ENCODE data around the gene PRCD.

PRCD gene

DNA sequence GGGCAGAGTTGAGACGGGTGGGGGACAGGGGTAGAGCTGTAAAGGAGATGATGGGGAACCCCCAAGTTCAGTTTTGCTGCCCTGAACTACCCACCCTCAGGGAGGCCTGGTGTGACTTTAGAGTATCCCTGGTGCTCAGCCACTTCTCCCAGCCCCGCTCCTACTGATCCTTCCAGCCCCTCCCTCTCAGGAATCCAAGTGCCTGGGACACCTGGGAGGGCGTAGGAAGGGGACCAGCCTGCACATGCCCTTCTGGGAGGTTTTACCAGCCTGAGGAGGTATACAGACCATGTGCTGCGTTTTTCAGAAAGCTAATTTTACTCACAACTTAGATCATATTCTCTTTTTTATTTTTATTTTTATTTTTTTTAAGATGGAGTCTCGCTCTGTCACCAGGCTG lies 41.7 kb downstream of the PRCD start:
- no peak for DNase-seq (ENCODE audit: low read depth)
- TF ChIP-seq, protein P1, sequence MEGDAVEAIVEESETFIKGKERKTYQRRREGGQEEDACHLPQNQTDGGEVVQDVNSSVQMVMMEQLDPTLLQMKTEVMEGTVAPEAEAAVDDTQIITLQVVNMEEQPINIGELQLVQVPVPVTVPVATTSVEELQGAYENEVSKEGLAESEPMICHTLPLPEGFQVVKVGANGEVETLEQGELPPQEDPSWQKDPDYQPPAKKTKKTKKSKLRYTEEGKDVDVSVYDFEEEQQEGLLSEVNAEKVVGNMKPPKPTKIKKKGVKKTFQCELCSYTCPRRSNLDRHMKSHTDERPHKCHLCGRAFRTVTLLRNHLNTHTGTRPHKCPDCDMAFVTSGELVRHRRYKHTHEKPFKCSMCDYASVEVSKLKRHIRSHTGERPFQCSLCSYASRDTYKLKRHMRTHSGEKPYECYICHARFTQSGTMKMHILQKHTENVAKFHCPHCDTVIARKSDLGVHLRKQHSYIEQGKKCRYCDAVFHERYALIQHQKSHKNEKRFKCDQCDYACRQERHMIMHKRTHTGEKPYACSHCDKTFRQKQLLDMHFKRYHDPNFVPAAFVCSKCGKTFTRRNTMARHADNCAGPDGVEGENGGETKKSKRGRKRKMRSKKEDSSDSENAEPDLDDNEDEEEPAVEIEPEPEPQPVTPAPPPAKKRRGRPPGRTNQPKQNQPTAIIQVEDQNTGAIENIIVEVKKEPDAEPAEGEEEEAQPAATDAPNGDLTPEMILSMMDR (conservative IDR thresholded peaks at IDR 0.05; ENCODE audit: low read depth, low read length), result no peak
- no peak overlapping the region for H3K4me3 ChIP-seq (ENCODE audit: low read length)

DNA sequence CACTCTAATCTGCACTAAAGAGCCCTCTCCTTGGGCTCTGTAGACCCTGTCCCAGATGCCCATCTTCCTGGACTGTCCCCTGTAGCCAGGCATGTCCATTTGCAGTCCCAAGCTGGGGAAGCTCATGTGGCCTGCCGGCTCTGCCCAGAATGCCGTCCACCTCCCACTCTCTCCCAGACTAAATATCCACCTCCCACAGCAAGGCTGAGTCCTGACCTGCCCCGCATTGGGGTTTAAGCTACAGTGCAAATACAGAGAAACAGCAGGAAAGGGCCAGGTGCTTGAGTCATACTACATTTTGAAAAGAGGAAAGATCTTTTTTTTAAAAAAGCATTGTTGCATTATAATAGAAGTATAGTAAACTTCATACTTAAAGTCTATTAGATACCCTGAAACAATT lies 42.8 kb downstream of the PRCD start:
- DNase-seq (ENCODE audit: low read depth), result no peak
- TF ChIP-seq, protein P1 (conservative IDR thresholded peaks at IDR 0.05; ENCODE audit: low read depth, low read length), result no peak
- H3K4me3 ChIP-seq (ENCODE audit: low read length), result no peak overlapping the region

DNA sequence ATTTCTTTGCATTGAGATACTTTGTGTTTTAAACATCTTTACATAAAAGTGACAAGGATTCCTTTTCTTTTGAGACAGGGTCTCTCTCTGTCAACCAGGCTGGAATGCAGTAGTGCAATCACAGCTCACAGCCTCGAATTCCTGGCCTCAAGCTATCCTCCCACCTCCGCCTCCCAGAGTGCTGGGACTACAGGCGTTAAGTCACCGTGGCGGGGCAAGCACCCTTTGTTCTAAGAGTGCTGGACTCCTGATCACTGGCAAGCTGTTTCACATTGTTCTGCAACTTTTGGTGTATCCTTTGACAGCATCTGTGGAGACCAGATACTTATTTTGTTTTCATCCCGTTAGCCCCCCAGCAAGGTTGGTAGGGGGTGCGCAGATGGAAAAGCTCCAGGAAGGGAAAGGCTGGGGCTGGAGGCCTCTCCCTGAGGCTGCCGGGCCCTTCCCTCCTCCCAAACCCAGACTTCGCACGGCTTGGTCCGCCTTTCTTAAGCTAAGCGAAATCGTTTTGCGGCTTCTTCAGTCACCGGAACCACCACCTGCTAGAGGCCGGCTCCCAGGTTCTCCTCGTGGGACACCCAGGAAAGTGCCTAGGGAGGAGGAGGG lies 44.7 kb downstream of the PRCD start:
- peak overlapping the region; percentile 49 for H3K4me3 ChIP-seq (ENCODE audit: low read length)
- no peak for DNase-seq (ENCODE audit: low read depth)
- TF ChIP-seq, protein P1 (conservative IDR thresholded peaks at IDR 0.05; ENCODE audit: low read depth, low read length), result no peak

DNA sequence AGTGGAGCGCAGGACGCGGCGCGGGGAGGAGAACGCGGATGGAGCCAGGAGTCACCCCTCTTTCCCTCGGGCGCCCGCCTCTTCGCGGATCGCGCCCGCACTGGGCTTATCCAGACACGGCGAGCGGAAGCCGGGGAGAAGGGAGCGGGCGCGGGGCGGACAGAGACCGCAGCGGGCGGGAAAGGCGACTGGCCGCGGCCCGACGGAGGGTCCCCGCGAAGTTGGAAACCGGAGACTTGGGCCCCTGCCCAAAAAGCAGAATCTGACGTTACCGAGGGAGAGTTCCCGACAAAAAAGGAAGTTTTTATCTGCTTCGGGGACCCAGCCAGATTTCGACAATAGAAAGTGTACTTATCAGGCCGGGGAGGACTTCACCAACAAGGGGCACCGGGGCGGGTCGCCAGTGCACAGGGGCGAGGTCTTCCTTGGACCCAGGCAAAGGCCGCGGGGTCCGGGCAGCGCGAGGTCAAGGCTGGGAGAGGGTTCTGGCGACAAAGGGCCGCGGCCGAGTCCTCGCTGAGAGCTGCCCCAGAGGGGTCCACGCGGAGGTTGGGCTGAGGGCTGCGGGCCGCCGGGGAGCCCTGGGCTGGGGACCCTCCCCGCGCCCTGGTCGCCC lies 45.3 kb downstream of the PRCD start:
- H3K4me3 ChIP-seq (ENCODE audit: low read length), result peak overlapping the region; percentile 49
- no peak for DNase-seq (ENCODE audit: low read depth)
- TF ChIP-seq, protein P1 (conservative IDR thresholded peaks at IDR 0.05; ENCODE audit: low read depth, low read length), result no peak

DNA sequence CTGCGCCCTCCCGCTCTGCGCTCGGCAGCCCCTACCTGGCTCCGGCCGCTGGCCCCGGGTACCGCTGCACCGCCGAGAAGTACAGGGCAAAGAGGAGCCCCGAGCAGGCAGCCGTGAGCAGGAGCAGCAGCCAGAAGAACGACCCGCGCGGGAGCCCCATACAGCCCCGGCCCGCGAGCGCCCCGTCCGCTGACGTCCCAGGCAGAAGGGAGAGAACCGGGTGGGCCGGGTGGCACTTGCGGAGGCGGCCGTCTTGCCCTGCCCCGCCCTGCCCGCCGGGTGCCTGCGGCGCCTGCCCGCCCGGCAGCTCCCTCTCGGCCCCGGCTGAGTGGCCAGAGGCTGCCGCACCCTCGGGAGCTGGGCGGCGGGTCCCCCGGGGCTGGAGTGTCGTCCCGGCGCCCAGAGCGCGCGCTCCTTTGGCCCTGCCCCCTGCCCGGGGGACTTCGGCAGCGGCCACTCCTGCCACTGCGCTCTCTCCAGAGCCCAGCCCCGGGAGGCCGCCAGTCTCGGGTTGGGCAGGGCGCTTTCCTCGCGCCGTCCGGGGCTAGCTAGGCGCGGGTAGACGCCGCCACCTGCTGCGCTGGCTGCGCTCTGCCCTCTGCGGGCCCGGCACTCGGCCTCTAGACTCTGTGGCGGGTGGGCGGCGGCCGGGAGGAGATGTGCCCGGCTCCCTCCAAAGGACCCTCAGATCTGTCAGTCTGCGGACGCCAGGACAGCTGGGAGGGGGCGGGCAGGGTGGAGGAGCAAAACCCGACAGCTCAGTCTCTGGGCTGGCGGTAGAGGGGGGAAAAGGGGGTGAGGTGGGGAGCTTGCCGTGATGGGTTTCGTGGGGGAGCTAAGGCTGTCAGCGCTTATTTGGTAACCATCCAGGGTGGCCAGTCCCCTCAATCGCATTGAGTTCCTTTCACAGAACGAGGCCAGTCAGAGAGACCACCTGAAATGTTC lies 46.1 kb downstream of the PRCD start, which contains the start of gene ST6GALNAC2:
Gene ST6GALNAC2 (minus strand): TSS at position 212 of the 945 bp plus-strand sequence. CDS start 52 bp downstream, at position 160.
- TF ChIP-seq, protein P1 (conservative IDR thresholded peaks at IDR 0.05; ENCODE audit: low read depth, low read length), result peak; percentile 38
- no peak for DNase-seq (ENCODE audit: low read depth)
- H3K4me3 ChIP-seq (ENCODE audit: low read length), result peak within 1 kb of the TSS; percentile 49

DNA sequence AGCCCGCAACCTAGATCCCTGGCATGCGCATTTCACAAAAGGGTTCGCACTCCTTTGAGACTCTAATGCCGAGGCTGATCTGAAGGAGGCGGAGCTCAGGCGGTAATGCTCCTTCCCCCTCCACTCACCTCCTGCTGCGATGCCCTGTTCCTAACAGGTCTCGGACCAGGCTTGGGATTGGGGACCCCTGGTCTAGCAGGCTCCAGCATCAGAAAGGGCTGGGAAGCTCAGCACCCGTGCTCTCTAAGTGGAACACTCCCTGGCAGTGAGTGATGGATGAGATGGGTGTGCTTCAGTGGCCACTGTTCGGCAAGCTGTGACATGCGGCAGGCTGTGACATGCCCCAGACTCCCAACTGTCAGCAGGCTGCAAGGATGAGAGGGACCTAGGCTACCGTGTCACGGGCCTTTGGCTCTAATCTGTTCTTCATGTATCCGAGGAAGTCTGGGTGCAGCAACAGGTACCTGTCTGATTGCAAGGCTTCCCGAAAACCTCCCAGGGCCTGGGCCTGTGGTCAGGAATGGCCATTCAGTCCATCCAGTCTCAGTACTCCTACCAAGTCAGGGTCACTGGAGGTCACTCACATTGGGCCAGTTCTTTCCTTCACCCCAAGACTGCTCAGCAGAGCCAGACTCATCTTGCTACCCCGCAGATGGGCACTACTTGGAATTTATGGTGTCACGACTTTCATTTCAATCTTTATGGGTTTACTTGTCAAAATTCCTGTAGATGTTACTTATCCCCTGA lies 47.1 kb downstream of the PRCD start:
- no peak for DNase-seq (ENCODE audit: low read depth)

More for the DNA sequence above, 47.1 kb downstream of the PRCD start:
- no peak overlapping the region for H3K4me3 ChIP-seq (ENCODE audit: low read length)
- TF ChIP-seq, protein P1 (conservative IDR thresholded peaks at IDR 0.05; ENCODE audit: low read depth, low read length), result no peak
